BE2C (cell line): ENCODE results near the gene ACBD5.

Experiments used
- DNase-seq: peaks from one replicate; pipeline ENCODE4 v3.0.0-alpha.2; 2020
- H3K27me3 ChIP-seq: fragments of 250-450 bp; sonication (Bioruptor Pico); 2 replicates; pipeline ENCODE4 v1.5.1; 2020; ENCODE audit warnings: mild to moderate bottlenecking
- H3K36me3 ChIP-seq: fragments of 250-450 bp; sonication (Bioruptor Pico); 2 replicates; pipeline ENCODE4 v1.5.1; 2020; ENCODE audit warnings: mild to moderate bottlenecking
- H3K4me1 ChIP-seq: fragments of 250-450 bp; sonication (Bioruptor Pico); 2 replicates; pipeline ENCODE4 v1.5.1; 2020
- H3K4me3 ChIP-seq: 2 replicates; pipeline ENCODE4 v1.5.1; 2011; ENCODE audit warnings: low read depth, low read length
- H3K9me3 ChIP-seq: fragments of 250-450 bp; sonication (Bioruptor Pico); 2 replicates; pipeline ENCODE4 v1.5.1; 2020
- TF ChIP-seq, protein P1 (sequence below): IDR thresholded peaks from 2 replicates; pipeline ENCODE4 v1.5.1; 2012; ENCODE audit warnings: mild to moderate bottlenecking, low read depth, low read length

Gene ACBD5

GRCh38 chr10:27225642-27226257 is 14.8 kb downstream of the ACBD5 start:
- H3K36me3 ChIP-seq, result peaks cover 11% of the 10 kb centered on the region
- TF ChIP-seq, protein P1, sequence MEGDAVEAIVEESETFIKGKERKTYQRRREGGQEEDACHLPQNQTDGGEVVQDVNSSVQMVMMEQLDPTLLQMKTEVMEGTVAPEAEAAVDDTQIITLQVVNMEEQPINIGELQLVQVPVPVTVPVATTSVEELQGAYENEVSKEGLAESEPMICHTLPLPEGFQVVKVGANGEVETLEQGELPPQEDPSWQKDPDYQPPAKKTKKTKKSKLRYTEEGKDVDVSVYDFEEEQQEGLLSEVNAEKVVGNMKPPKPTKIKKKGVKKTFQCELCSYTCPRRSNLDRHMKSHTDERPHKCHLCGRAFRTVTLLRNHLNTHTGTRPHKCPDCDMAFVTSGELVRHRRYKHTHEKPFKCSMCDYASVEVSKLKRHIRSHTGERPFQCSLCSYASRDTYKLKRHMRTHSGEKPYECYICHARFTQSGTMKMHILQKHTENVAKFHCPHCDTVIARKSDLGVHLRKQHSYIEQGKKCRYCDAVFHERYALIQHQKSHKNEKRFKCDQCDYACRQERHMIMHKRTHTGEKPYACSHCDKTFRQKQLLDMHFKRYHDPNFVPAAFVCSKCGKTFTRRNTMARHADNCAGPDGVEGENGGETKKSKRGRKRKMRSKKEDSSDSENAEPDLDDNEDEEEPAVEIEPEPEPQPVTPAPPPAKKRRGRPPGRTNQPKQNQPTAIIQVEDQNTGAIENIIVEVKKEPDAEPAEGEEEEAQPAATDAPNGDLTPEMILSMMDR, result no peak
- no peak for DNase-seq

DNA sequence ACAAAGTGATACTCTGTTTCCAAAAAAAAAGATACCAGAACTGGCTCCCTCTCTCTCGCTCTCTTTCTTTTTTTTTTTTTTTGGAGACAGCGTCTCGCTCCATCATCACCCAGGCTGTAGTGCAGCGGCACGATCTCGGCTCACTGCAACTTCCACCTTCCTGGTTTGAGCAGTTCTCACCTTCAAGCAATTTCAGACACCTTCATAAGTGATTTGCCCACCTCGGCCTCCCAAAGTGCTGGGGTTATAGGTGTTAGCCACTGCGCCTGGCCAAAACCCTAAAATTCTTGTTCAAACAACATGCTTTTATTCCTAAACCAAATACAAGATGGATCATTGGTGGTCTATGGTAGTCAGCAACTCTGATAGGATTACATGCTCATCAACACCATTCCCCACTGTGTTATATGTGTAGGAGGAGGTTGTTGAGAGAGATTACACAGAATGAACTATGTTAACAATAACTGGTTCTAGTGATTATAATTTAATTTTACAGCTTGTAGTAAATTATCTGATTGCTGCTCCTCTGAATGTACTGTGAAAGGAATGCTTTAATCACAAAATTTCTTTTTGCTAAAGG is 15.5 kb downstream of the ACBD5 start:
- Histone ChIP-seq H3K36me3 (peaks cover 11% of the 10 kb centered on the region), H3K9me3 (no peaks in the 10 kb centered on the region), H3K4me3 (no peak overlapping the region), H3K4me1 (no peaks in the 10 kb centered on the region), H3K27me3 (no peaks in the 10 kb centered on the region)
- no peak for DNase-seq
- TF ChIP-seq, protein P1, result no peak

More at GRCh38 chr10:27225642-27226257, 14.8 kb downstream of the ACBD5 start:
- no peak overlapping the region for H3K4me3 ChIP-seq
- H3K9me3 ChIP-seq, result no peaks in the 10 kb centered on the region
- no peaks in the 10 kb centered on the region for H3K27me3 ChIP-seq
- H3K4me1 ChIP-seq, result no peaks in the 10 kb centered on the region

GRCh38 chr10:27223964-27224363 is 16.6 kb downstream of the ACBD5 start:
- H3K27me3 ChIP-seq, result no peaks in the 10 kb centered on the region
- H3K9me3 ChIP-seq, result no peaks in the 10 kb centered on the region
- no peak overlapping the region for H3K4me3 ChIP-seq
- TF ChIP-seq, protein P1, result peak; percentile 59
- DNase-seq, result peak; percentile 37
- H3K4me1 ChIP-seq, result no peaks in the 10 kb centered on the region
- peaks cover 16% of the 10 kb centered on the region for H3K36me3 ChIP-seq

DNA sequence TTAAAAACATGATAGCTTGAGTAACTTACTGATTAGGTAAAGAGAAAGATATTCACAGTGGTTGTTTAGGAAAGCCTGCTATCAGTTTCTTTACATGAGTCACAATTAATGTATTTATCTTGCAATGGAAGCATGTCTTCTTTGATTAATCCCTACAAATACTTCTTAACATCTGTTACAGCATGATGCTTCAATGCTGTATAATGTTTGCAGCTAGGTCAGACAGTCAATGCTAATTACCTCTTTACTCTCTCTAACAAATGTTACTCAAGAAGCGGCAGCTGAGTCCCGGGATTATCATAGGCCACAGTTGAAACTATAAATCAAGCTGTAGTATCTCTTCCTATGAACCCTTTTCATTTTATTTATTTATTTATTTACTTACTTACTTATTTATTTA is 33.2 kb downstream of the ACBD5 start:
- Histone ChIP-seq H3K4me3 (no peak overlapping the region), H3K36me3 (peaks cover 43% of the 10 kb centered on the region), H3K27me3 (no peaks in the 10 kb centered on the region), H3K4me1 (no peaks in the 10 kb centered on the region), H3K9me3 (no peaks in the 10 kb centered on the region)
- TF ChIP-seq, protein P1, result no peak
- DNase-seq, result no peak

DNA sequence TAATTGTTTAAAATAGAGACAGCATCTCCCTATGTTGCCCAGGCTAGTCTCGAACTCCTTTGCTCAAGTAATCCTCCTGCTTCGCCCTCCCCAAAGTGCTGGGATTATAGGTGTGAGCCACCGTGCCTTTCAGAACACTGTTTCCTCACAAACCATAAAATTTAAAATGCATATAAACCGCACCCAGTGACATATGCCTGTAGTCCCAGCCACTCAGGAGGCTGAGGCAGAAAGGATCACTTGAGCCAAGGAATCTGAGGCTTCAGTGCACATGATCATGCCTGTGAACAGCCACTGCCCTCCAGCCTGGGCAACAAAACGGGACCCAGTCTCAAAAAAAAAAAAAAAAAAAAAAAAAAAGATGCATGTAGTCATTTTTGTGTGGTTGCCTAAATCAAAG is 36.8 kb downstream of the ACBD5 start:
- no peaks in the 10 kb centered on the region for H3K4me1 ChIP-seq
- TF ChIP-seq, protein P1, result no peak
- no peak for DNase-seq
- H3K4me3 ChIP-seq, result no peak overlapping the region
- H3K9me3 ChIP-seq, result no peaks in the 10 kb centered on the region
- no peaks in the 10 kb centered on the region for H3K27me3 ChIP-seq
- H3K36me3 ChIP-seq, result peaks cover 24% of the 10 kb centered on the region

DNA sequence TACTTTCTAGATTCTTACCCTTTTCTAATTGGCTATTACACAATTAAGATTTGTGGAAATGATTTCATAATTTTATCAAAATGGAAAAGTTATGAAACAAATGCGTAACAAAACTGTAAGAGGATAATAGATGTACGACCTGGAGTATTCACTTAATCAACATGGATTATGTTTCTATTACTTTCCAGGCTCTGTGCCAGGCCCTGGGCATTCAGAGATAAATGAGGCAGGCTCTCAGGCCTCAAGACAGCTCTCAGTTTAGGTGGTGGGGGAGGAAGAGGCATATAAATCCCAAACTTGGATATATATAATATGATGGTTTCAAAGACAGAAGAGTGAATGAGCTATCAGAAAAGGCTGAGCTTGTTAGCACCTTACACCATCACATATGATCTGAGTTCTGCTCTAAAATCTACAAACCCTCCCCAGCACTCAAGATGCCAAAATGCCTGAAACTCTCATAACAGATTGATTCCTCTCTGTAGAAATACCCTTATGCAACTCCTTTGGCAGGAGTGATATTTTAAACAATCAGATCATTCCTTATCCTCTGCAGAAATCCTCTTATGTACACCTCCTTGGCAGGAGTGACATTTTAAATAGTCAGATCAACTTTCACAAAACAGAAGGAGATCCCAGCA is 42.5 kb downstream of the ACBD5 start:
- TF ChIP-seq, protein P1, result no peak
- Histone ChIP-seq H3K36me3 (peaks cover 1% of the 10 kb centered on the region), H3K27me3 (no peaks in the 10 kb centered on the region), H3K9me3 (no peaks in the 10 kb centered on the region), H3K4me1 (no peaks in the 10 kb centered on the region; the same call in 1 of the 2 replicates), H3K4me3 (no peak overlapping the region)
- DNase-seq, result peak; percentile 23
